ENCODE measurements around the gene MED8. TPM values are rescaled to one million over a fixed set of nuclear protein-coding genes. Genes with fewer than 3 reads are reported as not detected.

MED8 gene
- total and polyA plus RNA-seq, 2 donors from 2014 or later = 36.5 to 44.3 TPM

GRCh38 chr1:43366601-43367025 is 23.0 kb downstream of the MED8 start:
- H3K4me3 ChIP-seq (ENCODE audit: low read length in 3 of 3) = peak overlapping the region in 2 of 3 donors; percentile 68 to 78
- TF ChIP-seq CTCF (IDR thresholded peaks at IDR 0.05; ENCODE audit: borderline replicate concordance, extremely low read depth, insufficient read depth) = no peak
- no peaks in the 10 kb centered on the region for H3K27me3 ChIP-seq (ENCODE audit: control insufficient read depth, insufficient read depth, low read length)
- peak overlapping the region; percentile 81 to 83 for H3K27ac ChIP-seq (ENCODE audit: low read depth in 2 of 2, low read length in 2 of 2)
- peaks cover 4 to 33% (median 16%) of the 10 kb centered on the region in 3 donors for H3K36me3 ChIP-seq (ENCODE audit: control insufficient read depth in 2 of 3, insufficient read depth in 3 of 3, low read length in 3 of 3)
- DNase-seq (peak in 1 of 5 donors; percentile 18), FAIRE-seq (no peak)
- H3K9me3 ChIP-seq (ENCODE audit: control insufficient read depth in 2 of 3, insufficient read depth in 1 of 3, low read length in 3 of 3) = no peaks in the 10 kb centered on the region
- H3K9ac ChIP-seq (ENCODE audit: low read length in 3 of 3) = peak overlapping the region in 2 of 3 donors; percentile 1 to 77
- intact Hi-C loops (cut with DNase I) = no loop called here
- peaks cover 0 to 22% (median 8%) of the 10 kb centered on the region in 3 donors for H3K4me1 ChIP-seq (ENCODE audit: control insufficient read depth in 2 of 3, insufficient read depth in 2 of 3, low read depth in 1 of 3, low read length in 3 of 3)

GRCh38 chr1:43366179-43366578 is 23.4 kb downstream of the MED8 start:
- no peaks in the 10 kb centered on the region for H3K9me3 ChIP-seq (ENCODE audit: control insufficient read depth in 2 of 3, insufficient read depth in 1 of 3, low read length in 3 of 3)
- TF ChIP-seq CTCF (IDR thresholded peaks at IDR 0.05; ENCODE audit: borderline replicate concordance, extremely low read depth, insufficient read depth) = no peak
- H3K9ac ChIP-seq (ENCODE audit: low read length in 3 of 3) = peak overlapping the region in 1 of 3 donors; percentile 77
- intact Hi-C loops (cut with DNase I) = no loop called here
- H3K36me3 ChIP-seq (ENCODE audit: control insufficient read depth in 2 of 3, insufficient read depth in 3 of 3, low read length in 3 of 3) = peaks cover 4 to 31% (median 18%) of the 10 kb centered on the region in 3 donors
- DNase-seq (peak in 3 of 5 donors; percentile 39 to 85 (median 62)), FAIRE-seq (no peak)
- no peak overlapping the region for H3K27ac ChIP-seq (ENCODE audit: low read depth in 2 of 2, low read length in 2 of 2)
- H3K27me3 ChIP-seq (ENCODE audit: control insufficient read depth, insufficient read depth, low read length) = no peaks in the 10 kb centered on the region
- peak overlapping the region in 1 of 3 donors; percentile 78 for H3K4me3 ChIP-seq (ENCODE audit: low read length in 3 of 3)
- H3K4me1 ChIP-seq (ENCODE audit: control insufficient read depth in 2 of 3, insufficient read depth in 2 of 3, low read depth in 1 of 3, low read length in 3 of 3) = peaks cover 0 to 22% (median 8%) of the 10 kb centered on the region in 3 donors

GRCh38 chr1:43365678-43366077 is 23.9 kb downstream of the MED8 start:
- intact Hi-C loops (cut with DNase I) = no loop called here
- H3K9ac ChIP-seq (ENCODE audit: low read length in 3 of 3) = peak overlapping the region in 1 of 3 donors; percentile 16
- H3K4me3 ChIP-seq (ENCODE audit: low read length in 3 of 3) = peak overlapping the region in 1 of 3 donors; percentile 3
- H3K36me3 ChIP-seq (ENCODE audit: control insufficient read depth in 2 of 3, insufficient read depth in 3 of 3, low read length in 3 of 3) = peaks cover 4 to 28% (median 18%) of the 10 kb centered on the region in 3 donors
- H3K4me1 ChIP-seq (ENCODE audit: control insufficient read depth in 2 of 3, insufficient read depth in 2 of 3, low read depth in 1 of 3, low read length in 3 of 3) = peaks cover 0 to 22% (median 8%) of the 10 kb centered on the region in 3 donors
- DNase-seq (no peak), FAIRE-seq (no peak)
- H3K27me3 ChIP-seq (ENCODE audit: control insufficient read depth, insufficient read depth, low read length) = no peaks in the 10 kb centered on the region
- no peak for TF ChIP-seq CTCF (IDR thresholded peaks at IDR 0.05; ENCODE audit: borderline replicate concordance, extremely low read depth, insufficient read depth)
- no peak overlapping the region for H3K27ac ChIP-seq (ENCODE audit: low read depth in 2 of 2, low read length in 2 of 2)
- H3K9me3 ChIP-seq (ENCODE audit: control insufficient read depth in 2 of 3, insufficient read depth in 1 of 3, low read length in 3 of 3) = no peaks in the 10 kb centered on the region
